Type B pancreatic cell (in vitro differentiated cells): ENCODE measurements around the gene RTL10. TPM values are rescaled to one million over a fixed set of nuclear protein-coding genes. Genes with fewer than 3 reads are reported as not detected.

Source experiments
- DNase-seq: peaks from one replicate; pipeline ENCODE4 v3.0.0; 2021; ENCODE audit warnings: mixed read lengths; ENCODE audit not compliant: unreplicated experiment; ENCODE audit errors: extremely low spot score
- H3K27ac Mint-ChIP-seq: 2 replicates; pipeline ENCODE4 v1.8.0; 2021; ENCODE audit warnings: mild to moderate bottlenecking, mixed read lengths
- H3K27me3 Mint-ChIP-seq: 2 replicates; pipeline ENCODE4 v1.8.0; 2021; ENCODE audit warnings: mixed read lengths
- H3K36me3 Mint-ChIP-seq: 2 replicates; pipeline ENCODE4 v1.8.0; 2021; ENCODE audit warnings: mixed read lengths
- H3K4me1 Mint-ChIP-seq: one replicate; pipeline ENCODE4 v1.8.0; 2021; ENCODE audit warnings: mixed read lengths; ENCODE audit not compliant: unreplicated experiment
- H3K4me3 Mint-ChIP-seq: 2 replicates; pipeline ENCODE4 v1.8.0; 2021; ENCODE audit warnings: mild to moderate bottlenecking, mixed read lengths
- H3K9me3 Mint-ChIP-seq: 2 replicates; pipeline ENCODE4 v1.8.0; 2021; ENCODE audit warnings: mixed read lengths
- CTCF ChIP-seq: fragments of 200-600 bp; sonication (generic); conservative IDR thresholded peaks from 2 replicates; pipeline ENCODE4 v1.5.0; 2021; ENCODE audit warnings: antibody characterized with exemption, mild to moderate bottlenecking
- total RNA-seq: library from RNA; stranded (reverse); gene quantifications from 2 replicates; pipeline ENCODE4 v1.2.1, GENCODE V29; 2021; ENCODE audit warnings: low replicate concordance

RTL10 gene
- total RNA-seq, 1 donor from 2014 or later = 28.8 TPM

- peaks cover 4% of the 10 kb centered on the region for H3K27me3 Mint-ChIP-seq
Measured at GRCh38 chr22:19882446-19883381, 28.0 kb upstream of the RTL10 start.

GRCh38 chr22:19880786-19881569 is 26.3 kb upstream of the RTL10 start:
- H3K4me3 Mint-ChIP-seq = peak overlapping the region; percentile 80
- peaks cover 3% of the 10 kb centered on the region for H3K36me3 Mint-ChIP-seq
- H3K9me3 Mint-ChIP-seq = no peaks in the 10 kb centered on the region
- peak; percentile 81 for DNase-seq
- TF ChIP-seq CTCF = no peak
- H3K27ac Mint-ChIP-seq = peak overlapping the region; percentile 95
- H3K27me3 Mint-ChIP-seq = peaks cover 4% of the 10 kb centered on the region
- peaks cover 25% of the 10 kb centered on the region for H3K4me1 Mint-ChIP-seq

More at GRCh38 chr22:19882446-19883381, 28.0 kb upstream of the RTL10 start:
- H3K4me3 Mint-ChIP-seq = no peak overlapping the region
- TF ChIP-seq CTCF = no peak
- H3K9me3 Mint-ChIP-seq = no peaks in the 10 kb centered on the region
- peaks cover 30% of the 10 kb centered on the region for H3K4me1 Mint-ChIP-seq
- H3K27ac Mint-ChIP-seq = peak overlapping the region; percentile 95
- peaks cover 3% of the 10 kb centered on the region for H3K36me3 Mint-ChIP-seq
- no peak for DNase-seq

GRCh38 chr22:19879992-19880785 is 25.5 kb upstream of the RTL10 start:
- H3K4me1 Mint-ChIP-seq = peaks cover 21% of the 10 kb centered on the region
- H3K27ac Mint-ChIP-seq = peak overlapping the region; percentile 39
- H3K4me3 Mint-ChIP-seq = no peak overlapping the region
- no peaks in the 10 kb centered on the region for H3K9me3 Mint-ChIP-seq
- DNase-seq = peak; percentile 67
- H3K27me3 Mint-ChIP-seq = peaks cover 4% of the 10 kb centered on the region
- H3K36me3 Mint-ChIP-seq = peaks cover 3% of the 10 kb centered on the region
- no peak for TF ChIP-seq CTCF

GRCh38 chr22:19879643-19879991 is 24.9 kb upstream of the RTL10 start:
- no peak for DNase-seq
- H3K9me3 Mint-ChIP-seq = no peaks in the 10 kb centered on the region
- peaks cover 4% of the 10 kb centered on the region for H3K27me3 Mint-ChIP-seq
- no peak overlapping the region for H3K4me3 Mint-ChIP-seq
- peaks cover 3% of the 10 kb centered on the region for H3K36me3 Mint-ChIP-seq
- TF ChIP-seq CTCF = no peak
- H3K4me1 Mint-ChIP-seq = peaks cover 21% of the 10 kb centered on the region
- no peak overlapping the region for H3K27ac Mint-ChIP-seq

- DNase-seq = peak; percentile 61
- H3K4me1 Mint-ChIP-seq = peaks cover 21% of the 10 kb centered on the region
- no peaks in the 10 kb centered on the region for H3K9me3 Mint-ChIP-seq
- peak overlapping the region; percentile 51 for H3K27ac Mint-ChIP-seq
- peaks cover 3% of the 10 kb centered on the region for H3K36me3 Mint-ChIP-seq
- no peak overlapping the region for H3K4me3 Mint-ChIP-seq
- TF ChIP-seq CTCF = no peak
- H3K27me3 Mint-ChIP-seq = peaks cover 4% of the 10 kb centered on the region
Measured at GRCh38 chr22:19879246-19879570, 24.5 kb upstream of the RTL10 start.
